GM18907 (cell line): ENCODE measurements around the gene KRTAP9-7.

Experiments used
- ATAC-seq: cut with Tn5 transposase; IDR thresholded peaks from one replicate; pipeline ENCODE4 v1.9.1; 2021; ENCODE audit warnings: mild to moderate bottlenecking, moderate library complexity; ENCODE audit not compliant: unreplicated experiment

The KRTAP9-7 gene

DNA sequence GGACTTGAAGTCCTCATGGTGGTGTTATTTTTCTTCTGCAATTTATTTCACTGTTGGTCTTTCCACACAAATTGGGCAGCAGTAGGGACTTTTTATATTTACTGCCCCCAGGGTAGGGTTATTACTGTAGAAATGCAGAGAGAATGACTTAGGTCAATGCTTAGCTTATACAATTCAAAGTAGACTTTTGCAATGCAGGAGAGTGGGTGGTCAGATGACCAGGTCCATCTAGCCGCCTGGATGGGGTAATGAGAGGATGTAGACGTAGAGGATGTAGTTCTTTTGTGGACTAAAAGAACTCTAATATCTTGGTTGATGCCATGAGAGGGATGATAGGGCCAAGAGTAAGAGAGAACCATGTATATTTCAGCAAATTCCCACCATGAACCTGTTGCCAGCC lies 42.7 kb downstream of the KRTAP9-7 start:
- ATAC-seq, result no peak

DNA sequence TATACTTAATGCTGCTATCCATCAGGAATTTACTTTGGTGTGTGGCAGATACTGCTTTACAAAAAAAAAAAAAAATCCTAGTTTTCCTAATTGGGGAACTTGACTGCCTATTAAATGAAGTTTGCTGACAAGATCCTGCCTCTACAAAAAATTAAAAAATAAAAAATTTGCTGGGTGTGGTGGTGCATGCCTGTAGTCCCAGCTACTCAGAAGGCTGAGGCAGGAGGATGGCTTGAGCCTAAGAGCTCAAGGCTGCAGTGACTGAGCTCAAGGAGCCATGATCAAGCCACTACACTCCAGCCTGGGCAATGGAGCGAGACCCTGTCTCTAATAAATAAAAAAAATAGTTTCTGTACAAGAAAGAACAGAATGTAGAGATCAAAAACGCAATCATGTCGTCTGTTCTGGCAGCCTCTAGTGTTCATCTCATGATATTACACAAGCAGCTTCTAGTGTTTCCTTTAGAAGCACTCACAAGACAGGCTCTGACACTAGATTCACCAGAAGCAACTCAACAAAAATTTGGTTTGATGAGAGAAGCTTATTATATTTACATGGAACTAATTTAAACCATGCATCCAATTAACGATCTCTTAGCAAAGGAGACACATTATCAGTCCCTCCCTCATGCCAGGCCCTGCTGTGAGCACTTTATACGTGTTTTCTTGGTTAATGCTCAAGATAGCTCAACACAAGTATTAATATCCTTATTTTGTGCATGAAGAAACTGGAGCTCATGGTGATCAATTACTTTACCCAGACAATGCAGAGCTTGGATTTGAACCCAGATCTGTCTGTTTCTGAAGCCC lies 46.8 kb downstream of the KRTAP9-7 start:
- ATAC-seq, result no peak

DNA sequence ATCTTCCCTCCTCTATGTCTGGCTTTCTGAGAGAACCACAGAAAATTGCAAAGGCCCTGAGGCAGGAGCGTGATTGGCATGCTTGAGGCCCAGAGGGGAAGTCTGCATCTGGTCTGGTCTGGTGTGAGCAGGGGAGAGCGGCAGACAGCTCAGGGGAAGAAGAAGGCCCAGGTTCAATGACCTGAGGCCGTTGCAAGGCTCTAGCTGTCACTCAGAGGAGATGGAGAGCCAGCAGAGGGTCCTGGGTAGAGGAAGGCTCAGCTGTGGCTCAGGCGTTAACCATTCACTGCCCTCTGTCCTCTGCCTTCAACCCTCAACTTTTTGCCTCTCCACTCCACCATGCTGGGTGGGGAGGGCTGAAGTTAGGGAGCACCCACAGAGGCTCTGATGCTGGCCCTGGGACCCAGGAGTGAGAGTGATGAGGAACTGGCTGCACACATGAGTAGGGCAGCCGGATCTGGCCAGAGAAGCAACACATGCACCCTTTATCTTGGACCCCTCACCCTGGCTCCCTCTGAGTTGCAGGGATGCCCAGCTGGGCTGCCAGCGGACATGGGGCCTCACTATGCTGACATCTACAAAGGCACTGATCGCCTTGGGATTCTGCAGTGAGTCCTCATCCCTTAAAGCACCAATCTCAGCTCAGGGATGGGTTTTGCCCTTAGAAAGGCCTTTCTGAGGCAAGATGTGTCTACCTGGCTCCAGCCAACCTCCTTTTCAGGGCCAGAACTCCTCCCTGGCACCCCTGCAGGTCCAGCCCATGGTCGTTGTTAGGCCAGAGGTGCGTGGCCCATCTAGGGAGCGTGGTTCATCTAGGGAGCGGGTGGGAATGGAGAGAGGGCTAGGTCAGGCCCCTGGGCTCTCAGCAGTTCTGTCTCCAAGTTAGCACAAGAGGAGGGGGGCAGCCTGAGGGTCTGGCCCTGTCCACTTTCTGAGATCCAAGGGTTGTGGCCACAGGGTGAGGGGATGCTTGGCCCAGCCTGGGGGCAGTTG lies 47.7 kb downstream of the KRTAP9-7 start:
- no peak for ATAC-seq

DNA sequence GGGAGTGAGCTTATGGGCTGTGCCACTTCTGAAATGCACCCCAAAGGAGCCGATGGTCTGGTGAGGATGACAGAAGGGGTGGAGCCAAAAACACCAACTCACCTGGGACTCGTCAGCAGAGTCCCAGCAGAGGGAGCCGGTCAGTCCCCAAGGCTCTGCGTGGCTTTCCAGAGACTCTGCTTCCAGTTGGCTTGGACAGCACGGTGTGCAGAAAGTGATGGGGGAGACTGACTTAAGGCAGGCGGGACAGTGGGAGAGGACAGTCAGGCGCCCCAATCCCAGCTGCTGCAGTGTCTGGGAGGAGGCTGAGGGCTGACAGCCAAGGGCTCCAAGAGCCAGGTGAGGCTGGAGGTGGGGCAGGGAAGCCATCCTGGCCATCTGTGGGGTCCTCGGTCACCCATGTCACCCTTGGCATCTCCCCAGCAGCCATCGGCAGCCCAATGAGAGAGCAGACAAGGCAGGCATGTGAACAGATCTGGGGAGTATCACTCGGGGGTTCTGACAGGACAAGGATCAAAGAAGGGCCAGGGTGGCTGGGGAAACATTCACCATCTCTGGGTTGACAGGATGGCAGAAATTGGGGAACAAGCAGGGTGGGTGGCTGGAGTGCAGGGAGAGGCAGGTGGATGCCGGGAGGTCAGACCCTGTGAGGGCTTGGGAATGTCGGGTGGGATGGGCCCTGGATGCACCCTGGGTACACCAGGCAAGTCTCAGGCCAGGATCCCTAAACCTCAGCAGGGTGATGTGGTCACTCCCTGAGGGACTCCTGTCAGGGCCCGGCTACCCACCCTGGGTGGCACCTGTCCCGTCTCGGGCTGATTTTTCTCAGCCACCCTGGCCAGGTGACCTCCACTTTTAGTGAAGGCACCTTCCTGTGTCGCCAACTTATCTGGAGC lies 48.9 kb downstream of the KRTAP9-7 start:
- no peak for ATAC-seq

DNA sequence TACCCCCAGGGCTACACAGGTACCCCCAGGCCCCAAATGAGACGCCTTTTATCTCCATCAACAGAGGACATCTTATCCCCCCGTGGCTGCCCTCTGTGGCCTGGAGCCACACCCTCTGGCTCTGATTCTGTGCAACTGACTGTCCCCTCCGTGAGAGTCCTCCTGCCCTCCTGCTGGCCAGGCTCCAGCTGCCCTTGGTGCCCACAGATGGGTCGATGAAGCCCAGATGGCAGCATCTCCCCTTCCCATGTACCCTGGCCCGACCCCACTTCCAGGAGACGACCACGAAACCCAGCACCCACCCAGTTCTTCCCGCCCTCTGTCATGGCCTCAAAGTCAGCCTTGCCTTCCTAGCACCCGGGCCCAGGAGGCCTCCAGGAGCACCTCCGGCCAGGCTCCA lies 49.6 kb downstream of the KRTAP9-7 start:
- ATAC-seq, result no peak

DNA sequence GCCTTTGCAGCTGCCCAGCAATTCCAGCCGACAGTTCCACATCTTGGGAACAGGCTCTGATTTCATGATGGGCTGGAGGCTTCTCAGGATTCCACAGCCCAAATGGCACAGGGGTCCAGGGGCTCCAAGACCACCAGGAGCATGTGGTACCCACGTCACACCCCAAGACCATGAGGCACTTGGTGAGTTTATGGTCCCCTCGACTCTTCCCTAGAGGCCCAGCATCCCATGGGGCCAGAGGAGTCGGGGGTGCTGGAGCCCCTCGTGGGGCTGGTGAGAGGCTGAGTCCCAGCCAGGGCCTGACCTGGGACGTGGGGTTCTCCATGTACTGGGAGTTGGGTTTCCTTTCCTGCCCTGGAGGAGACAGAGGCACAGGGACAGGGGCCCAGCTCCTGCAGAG lies 50.1 kb downstream of the KRTAP9-7 start:
- ATAC-seq, result no peak
